ENCODE measurements around the gene MYL12B.
A peak's percentile ranks its signal among the peaks of the same experiment; 100 is the strongest.
"Not testable (repeated sequence)": the region's sequence is repeated elsewhere in the genome, so short reads cannot be mapped to it uniquely, and the experiment has no call there.

The MYL12B gene

GRCh38 chr18:3260995-3261372 lies 949 bp upstream of the MYL12B start:
- no peak for DNase-seq

GRCh38 chr18:3262234-3263131 lies 550 bp downstream of the MYL12B start:
- DNase-seq = peak in 9 of 56 donors; percentile 2 to 60 (median 45)

- no peak for DNase-seq
Measured at GRCh38 chr18:3263132-3263700, 1.3 kb downstream of the MYL12B start.

DNA sequence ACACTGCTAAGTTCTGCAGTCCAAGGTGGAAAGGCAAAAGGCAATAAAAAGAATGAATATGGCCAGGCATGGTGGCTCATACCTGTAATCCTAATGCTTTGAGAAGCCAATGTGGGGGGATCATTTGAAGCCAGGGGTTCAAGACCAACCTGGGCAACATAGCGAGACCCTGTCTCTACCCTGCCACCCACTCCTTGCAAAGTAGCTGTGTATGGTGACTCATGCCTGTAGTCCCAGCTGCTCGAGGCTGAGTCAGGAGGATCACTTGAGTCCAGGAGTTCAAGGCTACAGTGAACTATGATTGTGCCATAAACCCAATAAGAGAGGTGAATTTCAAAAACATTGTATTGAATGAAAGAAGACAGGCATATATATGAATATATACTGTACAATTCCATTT lies 2.4 kb downstream of the MYL12B start:
- DNase-seq = no peak

DNA sequence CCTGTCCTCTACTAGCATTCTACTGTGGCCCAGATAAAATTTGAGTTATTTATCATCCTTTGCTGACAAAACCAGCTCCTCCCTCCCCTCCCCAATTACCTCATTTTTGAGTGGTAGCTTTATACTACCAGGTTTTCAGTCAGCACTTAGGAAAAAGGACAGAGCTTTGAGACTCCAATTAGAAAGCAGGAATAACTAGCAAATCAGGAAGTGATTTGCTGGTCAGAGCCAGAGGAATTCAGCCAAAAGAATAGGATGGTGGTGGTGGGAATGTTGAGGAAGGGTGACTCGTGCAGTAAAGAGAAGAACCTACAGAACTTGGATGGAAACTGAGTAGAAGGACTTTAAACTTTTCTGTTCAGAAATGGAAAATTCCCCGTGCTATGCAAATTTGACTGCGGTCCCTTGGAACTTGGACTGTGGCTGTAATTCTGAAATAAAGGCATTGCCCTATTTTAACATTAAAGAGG lies 3.7 kb downstream of the MYL12B start:
- DNase-seq = no peak

DNA sequence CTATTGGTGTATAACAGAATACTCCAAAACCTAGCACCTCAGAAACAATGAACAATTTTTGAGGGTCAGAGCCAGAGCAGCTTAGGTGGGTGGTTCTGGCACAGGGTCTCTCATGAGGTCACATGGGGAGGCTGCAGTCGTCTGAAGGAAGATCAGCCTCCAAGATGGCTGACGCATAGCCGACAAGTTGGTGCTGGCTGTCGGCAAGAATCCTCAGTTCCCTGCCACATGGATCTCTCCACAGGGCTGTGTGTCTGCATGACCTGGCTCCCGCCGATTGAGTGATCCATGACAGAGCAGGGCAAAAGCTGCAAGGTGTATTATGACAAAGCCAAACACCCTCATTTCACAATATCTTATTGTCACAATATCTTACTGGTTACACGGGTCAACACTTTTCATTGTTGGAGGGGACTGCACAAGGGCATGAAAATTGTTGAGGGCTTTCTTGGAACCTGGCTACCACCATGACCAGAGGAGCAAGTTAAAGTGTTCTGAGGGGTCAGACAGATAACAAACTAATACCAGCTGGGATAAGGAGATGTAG lies 4.2 kb downstream of the MYL12B start:
- no peak for DNase-seq

GRCh38 chr18:3268306-3268705 lies 6.4 kb downstream of the MYL12B start:
- no peak for DNase-seq

DNA sequence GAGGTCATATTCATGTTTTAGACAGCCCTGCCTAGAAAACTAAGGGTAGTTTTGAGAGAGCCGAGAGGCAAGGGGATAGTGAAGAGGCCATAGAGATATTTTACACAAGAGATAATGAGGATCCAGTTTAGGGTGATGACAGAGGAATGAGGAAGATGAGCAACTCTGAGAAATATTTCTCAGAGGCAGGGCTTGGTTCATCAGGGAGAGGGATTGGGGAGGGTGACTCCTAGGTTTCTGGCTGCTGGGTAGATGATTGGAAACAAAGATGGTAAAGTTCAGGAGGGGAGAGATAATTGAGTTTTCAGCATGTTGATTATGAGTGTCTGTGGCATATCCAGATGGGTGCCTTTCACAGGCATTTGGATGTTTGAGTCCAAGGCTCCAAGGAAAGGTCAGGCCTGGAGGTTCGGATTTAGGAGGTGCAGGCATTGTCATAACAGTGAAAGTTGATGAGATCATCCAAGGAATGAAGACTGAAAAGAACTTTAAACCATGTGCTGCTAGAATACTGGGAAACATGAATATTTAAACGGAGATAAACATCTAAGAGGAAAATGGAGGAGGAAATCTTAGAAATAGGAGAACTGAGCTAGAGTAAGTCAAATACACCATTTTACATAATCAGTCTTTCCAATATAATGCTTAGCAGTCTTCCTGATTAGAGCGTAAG lies 7.4 kb downstream of the MYL12B start:
- DNase-seq = no peak

GRCh38 chr18:3269914-3270299 lies 8.0 kb downstream of the MYL12B start:
- DNase-seq = no peak

- DNase-seq = no peak
Measured at GRCh38 chr18:3273042-3273441, 11.1 kb downstream of the MYL12B start.

DNA sequence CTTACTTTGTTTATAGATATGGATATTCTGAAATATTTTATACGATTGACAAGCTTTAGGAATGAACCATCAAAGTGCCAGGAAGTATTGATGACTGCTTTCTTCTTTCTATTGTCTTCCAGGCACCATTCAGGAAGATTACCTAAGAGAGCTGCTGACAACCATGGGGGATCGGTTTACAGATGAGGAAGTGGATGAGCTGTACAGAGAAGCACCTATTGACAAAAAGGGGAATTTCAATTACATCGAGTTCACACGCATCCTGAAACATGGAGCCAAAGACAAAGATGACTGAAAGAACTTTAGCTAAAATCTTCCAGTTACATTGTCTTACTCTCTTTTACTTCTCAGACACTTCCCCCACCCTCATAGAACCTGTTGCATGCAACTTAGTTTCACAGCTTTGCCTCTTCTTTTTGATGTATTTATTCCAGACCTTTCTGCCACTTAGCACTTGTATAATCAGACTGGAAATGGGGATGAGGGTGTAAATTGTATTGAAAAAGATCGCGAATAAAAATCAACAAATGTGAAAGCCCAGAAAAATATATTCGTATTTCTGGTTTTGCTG lies 15.8 kb downstream of the MYL12B start:
- not testable (repeated sequence) for DNase-seq

GRCh38 chr18:3279201-3280185 lies 17.6 kb downstream of the MYL12B start:
- no peak for DNase-seq

GRCh38 chr18:3281456-3282400 lies 19.8 kb downstream of the MYL12B start:
- peak in 3 of 56 donors; percentile 12 to 89 (median 23) for DNase-seq

- peak in 6 of 56 donors; percentile 20 to 50 (median 26) for DNase-seq
Measured at GRCh38 chr18:3283253-3283863, 21.4 kb downstream of the MYL12B start.

GRCh38 chr18:3283908-3284307 lies 22.0 kb downstream of the MYL12B start:
- DNase-seq = peak in 30 of 56 donors; percentile 6 to 65 (median 26)

- no peak for DNase-seq
Measured at GRCh38 chr18:3284501-3284900, 22.6 kb downstream of the MYL12B start.

DNA sequence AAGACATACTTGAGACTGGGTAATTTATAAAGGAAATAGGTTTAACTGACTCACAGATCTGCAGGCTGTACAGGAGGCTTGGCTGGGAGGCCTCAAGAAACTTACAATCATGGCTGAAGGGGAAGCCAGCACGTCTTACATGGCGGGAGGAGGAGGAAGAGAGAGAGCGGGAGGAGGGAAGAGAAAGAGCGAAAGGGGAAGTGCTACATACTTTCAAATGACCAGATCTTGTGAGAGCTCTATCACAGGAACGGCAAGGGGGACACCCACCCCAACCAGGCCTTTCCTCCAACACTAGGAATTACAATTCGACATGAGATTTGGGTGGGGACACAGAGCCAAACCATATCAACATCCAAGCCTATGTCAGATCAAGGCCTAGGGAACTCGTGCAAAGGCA lies 24.2 kb downstream of the MYL12B start:
- no peak for DNase-seq

DNA sequence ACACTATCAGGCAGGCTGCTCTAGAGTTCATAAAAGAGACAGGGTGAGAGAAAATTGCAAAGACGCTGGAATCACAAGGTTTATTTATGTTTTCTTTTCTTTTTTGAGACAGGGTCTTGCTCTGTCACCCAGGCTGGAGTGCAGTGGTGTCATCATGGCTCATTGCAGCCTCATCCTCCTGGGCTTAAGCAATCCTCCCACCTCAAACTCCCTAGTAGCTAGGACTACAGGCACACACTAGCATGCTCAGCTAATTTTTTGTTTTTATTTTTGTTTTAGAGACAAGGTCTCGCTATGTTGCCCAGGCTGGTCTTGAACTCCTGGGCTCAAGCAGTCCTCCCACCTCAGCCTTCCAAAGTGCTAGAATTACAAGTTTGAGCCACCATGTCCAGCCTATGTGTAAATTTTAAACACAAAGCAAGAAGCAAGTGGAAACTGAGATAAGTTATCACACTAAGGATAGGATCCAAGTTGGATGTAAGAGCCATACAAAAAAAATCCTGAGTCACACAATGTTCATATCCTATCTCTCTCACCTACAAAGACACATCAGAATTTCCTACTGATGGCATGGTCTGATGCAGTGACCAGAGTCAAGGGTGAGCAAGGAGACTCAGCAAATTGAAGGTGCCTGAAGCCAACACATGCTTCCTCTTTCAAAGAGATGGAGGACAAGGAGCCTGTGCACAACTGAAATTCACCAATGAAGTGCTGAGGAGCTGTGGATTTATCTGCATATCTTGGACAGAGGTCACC lies 31.4 kb downstream of the MYL12B start:
- no peak for DNase-seq
